HG03469 (cell line): ENCODE data around the gene MRPL9.
"Not testable (repeated sequence)": the region's sequence is repeated elsewhere in the genome, so short reads cannot be mapped to it uniquely, and the experiment has no call there.

ENCODE experiments used
- ATAC-seq: cut with Tn5 transposase; IDR thresholded peaks from one replicate; pipeline ENCODE4 v1.9.1; 2021; ENCODE audit warnings: mild to moderate bottlenecking, moderate library complexity, moderate number of reproducible peaks; ENCODE audit not compliant: unreplicated experiment

The MRPL9 gene

DNA sequence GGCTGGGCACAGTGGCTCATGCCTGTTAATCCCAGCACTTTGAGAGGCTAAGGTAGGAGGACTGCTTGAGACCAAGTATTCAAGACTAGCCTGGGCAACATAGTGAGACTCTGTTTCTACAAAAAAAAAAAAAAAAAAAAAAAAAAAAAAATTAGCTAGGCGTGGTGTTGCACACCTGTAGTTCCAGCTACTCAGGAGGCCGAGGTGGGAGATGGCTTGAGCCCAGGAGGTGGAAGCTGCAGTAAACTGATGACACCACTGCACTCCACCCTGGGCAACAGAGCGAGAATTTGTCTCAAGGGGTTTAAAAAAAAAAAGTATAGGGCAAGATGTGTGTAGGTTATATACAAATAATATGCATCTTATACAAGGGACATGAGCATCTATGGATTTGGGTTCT, 24.4 kb upstream of the MRPL9 start:
- no peak for ATAC-seq

GRCh38 chr1:151783796-151784195, 20.5 kb upstream of the MRPL9 start:
- no peak for ATAC-seq

DNA sequence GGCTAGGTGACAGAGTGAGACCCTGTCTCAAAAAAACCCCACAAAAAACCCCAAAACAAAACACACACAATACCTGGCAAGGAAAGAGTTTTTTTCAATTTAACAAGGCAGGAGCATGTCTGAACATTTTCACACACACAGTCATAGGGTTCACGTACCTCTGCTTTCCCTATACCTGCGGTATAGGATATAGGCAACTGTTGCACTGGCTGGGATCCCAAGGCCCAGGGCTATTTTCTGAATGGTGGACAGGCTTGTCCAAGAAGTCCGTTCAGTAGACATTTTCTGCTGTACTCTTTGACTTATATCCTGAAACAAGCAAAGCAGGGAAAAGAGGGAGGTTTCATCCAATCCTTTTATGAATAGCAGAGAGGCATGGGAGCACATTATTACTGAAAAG, 19.4 kb upstream of the MRPL9 start:
- ATAC-seq: no peak

GRCh38 chr1:151782026-151782425, 18.7 kb upstream of the MRPL9 start:
- ATAC-seq: not testable (repeated sequence)

- ATAC-seq: not testable (repeated sequence)
Observed at GRCh38 chr1:151780736-151781135, 17.4 kb upstream of the MRPL9 start.

DNA sequence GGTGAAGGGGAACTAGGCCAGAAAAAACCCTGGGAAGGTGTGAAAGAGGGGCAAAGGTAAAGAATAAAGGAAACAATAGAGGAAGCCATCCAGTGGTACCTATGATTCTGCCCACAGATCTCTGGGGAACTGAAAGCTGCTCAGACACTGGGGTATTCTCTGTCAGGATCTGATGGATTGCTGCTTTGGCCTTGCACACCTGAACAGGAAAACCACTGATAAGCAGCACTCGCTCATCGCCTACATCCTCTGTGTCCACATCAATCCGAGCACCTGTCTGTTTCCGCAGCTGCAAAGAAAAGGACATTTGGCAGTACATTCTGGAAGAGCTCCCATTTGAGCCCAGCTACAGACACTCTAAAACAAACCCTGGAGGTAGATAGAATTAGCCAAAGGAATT, 16.6 kb upstream of the MRPL9 start:
- no peak for ATAC-seq

DNA sequence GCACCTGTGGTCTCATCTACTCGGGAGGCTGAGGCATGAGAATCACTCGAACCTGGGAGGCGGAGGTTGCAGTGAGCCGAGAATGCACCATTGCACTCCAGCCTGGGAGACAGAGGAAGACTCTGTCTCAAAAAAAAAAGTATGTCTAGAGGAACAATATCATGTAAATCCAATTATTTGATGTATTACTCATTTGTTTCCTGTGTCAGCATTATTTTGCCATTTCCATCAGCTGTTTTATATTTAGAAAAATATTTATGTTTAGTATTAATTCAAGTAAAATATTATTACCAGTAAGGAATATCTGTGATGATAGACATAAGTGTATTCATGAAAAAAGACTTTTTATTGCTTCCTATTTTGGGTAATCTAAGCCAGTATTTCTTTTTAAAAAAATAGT, 14.0 kb upstream of the MRPL9 start:
- ATAC-seq: no peak

- ATAC-seq: no peak
Observed at GRCh38 chr1:151776665-151777062, 13.4 kb upstream of the MRPL9 start.

GRCh38 chr1:151775894-151776664, 12.8 kb upstream of the MRPL9 start:
- ATAC-seq: no peak

DNA sequence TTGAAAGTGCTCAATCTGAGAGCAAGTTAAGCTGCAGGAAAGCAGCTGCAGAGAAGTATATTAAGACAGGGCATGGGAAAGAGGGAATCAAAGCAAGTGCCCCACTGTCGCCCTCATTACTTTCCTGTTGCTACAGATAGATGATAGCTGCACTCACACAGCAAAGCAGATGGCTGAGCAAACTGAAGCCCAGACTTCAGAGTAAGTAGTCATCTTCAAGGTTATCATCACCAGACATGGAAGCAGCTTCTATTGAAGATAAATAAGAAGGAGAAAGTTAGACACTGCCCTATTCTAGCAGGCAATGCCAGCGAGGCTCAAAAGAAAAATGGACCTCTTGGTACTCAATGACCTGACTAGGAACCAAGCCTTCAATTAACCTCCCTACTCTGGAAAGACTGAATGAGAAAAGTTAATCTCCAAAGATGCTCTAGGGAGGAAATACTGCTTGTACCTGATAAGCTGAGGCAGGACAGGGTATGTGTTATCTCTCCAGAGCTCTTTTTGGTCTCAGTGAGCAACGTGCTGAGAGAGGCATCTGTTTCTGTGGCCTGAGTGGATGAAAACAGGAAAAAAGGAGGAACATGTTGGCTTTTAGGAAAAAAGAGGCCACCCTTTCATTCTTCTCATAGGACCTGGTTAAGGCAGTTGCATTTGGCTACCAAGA, 11.1 kb upstream of the MRPL9 start:
- ATAC-seq: no peak

DNA sequence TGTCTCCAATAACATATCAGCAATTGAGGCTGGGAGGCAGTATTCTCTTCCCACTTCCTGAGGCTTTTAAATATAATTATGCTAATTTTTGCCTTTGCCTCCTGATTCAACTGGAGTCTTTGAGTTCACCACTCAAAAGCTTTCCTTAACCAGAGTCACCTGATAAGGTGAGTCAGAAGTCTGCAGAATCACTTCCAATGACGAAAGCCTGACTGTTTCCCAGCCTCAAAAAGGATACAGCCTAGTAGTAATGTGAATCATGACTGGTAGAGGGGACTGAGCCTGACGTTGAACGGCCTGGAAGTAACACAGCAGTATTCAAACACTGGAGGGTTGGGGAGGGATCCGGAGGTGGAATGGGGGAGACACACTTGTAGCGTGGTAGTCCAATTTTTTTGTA, 10.4 kb upstream of the MRPL9 start:
- ATAC-seq: no peak

GRCh38 chr1:151769270-151769669, 6.0 kb upstream of the MRPL9 start:
- not testable (repeated sequence) for ATAC-seq

GRCh38 chr1:151768351-151769066, 5.2 kb upstream of the MRPL9 start:
- ATAC-seq: not testable (repeated sequence)

- no peak for ATAC-seq
Observed at GRCh38 chr1:151763990-151764389, 694 bp upstream of the MRPL9 start.

- no peak for ATAC-seq
Observed at GRCh38 chr1:151760597-151761385, 2.5 kb downstream of the MRPL9 start.

- no peak for ATAC-seq
Observed at GRCh38 chr1:151759241-151759640, 4.1 kb downstream of the MRPL9 start.

- no peak for ATAC-seq
Observed at GRCh38 chr1:151756291-151756690, 7.0 kb downstream of the MRPL9 start.

GRCh38 chr1:151741516-151741915, 21.8 kb downstream of the MRPL9 start:
- ATAC-seq: no peak

DNA sequence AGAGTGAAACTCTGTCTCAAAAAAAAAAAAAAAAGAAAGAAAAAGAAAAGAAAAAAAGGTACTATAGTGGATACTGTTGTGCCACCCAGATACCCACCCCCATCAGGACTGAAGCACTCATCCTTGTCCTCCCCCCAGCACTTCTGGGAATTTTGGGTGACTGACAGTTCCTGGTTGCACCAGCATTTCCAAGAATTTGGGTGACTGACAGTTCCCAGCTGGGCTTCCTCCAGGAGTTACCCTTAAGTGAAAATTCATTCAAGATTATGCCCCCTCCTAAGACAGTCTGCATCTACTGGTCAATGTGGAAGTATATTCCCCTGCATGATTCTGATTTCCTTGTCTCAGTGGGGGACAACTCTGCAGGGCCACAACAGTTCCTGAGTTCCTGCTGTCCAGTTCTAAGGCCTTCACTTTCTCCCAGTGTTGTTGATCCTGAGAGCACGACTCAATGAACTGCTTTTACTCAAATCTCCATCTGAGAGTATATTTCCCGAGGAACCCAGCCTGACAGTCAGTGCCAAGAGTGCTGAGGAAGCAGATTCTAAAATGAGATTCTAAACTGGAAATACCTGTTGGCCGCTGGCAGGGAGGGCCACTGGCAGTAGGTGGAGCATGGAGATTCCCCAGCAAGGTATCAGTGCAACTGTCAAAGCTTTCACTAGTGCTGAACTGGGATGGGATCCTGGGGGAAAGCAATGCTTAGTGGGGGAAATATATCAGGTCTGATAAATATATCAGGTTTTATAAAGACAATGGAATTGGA, 23.5 kb downstream of the MRPL9 start:
- ATAC-seq: no peak

- no peak for ATAC-seq
Observed at GRCh38 chr1:151737479-151737878, 25.8 kb downstream of the MRPL9 start.
